Adrenal gland (tissue), 5 donors: ENCODE data around the gene TTC27.

Source experiments
- CTCF ChIP-seq, 6 experiments: fragments of 450-650 bp in 4 of 6; fragments of 200-600 bp in 2 of 6; sonication (generic) in 1 of 6; IDR thresholded peaks; 1 replicate in 5 of 6; 2 replicates in 1 of 6; pipeline versions ENCODE4 v1.5.1 to v1.8.0; 2016 to 2021; ENCODE audit warnings: antibody characterized with exemption in 6 of 6, mild to moderate bottlenecking in 2 of 6, moderate library complexity in 1 of 6
- POLR2A ChIP-seq, 2 donors: fragments of 450-650 bp; IDR thresholded peaks; one replicate each; pipeline ENCODE4 v1.6.1; 2017; ENCODE audit warnings: antibody characterized with exemption in 2 of 2, mild to moderate bottlenecking in 2 of 2, moderate library complexity in 1 of 2
- donor health status: DM: no; HTN: no; CAD: no.

GRCh38 chr2:32748158-32748557 is 120.3 kb downstream of the TTC27 start:
- TF ChIP-seq CTCF (IDR thresholded peaks at IDR 0.05) = no peak
- no peak for TF ChIP-seq POLR2A (IDR thresholded peaks at IDR 0.05)
